NB4 (cell line): ENCODE measurements around the gene SHISA6.

Source experiments
- DNase-seq: peaks from one replicate; pipeline ENCODE4 v3.0.0; 2010; ENCODE audit warnings: low read depth
- H3K4me3 ChIP-seq: one replicate; pipeline ENCODE4 v1.5.1; 2011; ENCODE audit warnings: mild to moderate bottlenecking, low read depth, low read length, moderate library complexity
- MYC ChIP-seq: IDR thresholded peaks from 2 replicates; pipeline ENCODE4 v1.6.1; 2011; ENCODE audit warnings: low read depth, low read length
- POLR2A ChIP-seq: IDR thresholded peaks from 2 replicates; pipeline ENCODE4 v1.6.1; 2011; ENCODE audit warnings: mild to moderate bottlenecking; ENCODE audit not compliant: insufficient read length; ENCODE audit errors: extremely low read depth
- TF ChIP-seq, protein P1 (sequence below): IDR thresholded peaks from 2 replicates; pipeline ENCODE4 v1.6.1; 2011; ENCODE audit warnings: low read depth, low read length
- TF ChIP-seq, protein P2 (sequence below): IDR thresholded peaks from one replicate; pipeline ENCODE4 v1.5.1; 2012; ENCODE audit warnings: low read depth, low read length

Gene SHISA6

DNA sequence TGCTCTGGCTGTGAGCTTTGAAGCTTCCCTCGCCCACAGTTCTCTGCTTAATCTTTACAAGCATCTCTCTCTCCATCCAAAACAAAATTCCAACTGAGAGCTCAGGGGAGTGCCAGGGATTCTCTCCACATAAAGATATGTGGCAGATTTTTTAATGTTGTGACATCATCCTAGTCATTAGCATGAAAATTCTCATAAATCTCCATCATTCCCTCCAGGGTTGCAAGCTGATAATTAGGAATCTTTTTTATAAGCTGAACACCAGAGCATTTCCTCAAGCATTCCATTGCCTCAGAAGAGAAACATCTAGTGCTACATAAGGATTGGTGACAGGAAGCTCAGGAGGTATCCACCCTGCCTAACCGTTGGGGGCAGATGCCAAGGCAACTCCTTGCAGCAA is 274.9 kb downstream of the SHISA6 start:
- TF ChIP-seq, protein P1, sequence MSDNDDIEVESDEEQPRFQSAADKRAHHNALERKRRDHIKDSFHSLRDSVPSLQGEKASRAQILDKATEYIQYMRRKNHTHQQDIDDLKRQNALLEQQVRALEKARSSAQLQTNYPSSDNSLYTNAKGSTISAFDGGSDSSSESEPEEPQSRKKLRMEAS: no peak
- TF ChIP-seq, protein P2, sequence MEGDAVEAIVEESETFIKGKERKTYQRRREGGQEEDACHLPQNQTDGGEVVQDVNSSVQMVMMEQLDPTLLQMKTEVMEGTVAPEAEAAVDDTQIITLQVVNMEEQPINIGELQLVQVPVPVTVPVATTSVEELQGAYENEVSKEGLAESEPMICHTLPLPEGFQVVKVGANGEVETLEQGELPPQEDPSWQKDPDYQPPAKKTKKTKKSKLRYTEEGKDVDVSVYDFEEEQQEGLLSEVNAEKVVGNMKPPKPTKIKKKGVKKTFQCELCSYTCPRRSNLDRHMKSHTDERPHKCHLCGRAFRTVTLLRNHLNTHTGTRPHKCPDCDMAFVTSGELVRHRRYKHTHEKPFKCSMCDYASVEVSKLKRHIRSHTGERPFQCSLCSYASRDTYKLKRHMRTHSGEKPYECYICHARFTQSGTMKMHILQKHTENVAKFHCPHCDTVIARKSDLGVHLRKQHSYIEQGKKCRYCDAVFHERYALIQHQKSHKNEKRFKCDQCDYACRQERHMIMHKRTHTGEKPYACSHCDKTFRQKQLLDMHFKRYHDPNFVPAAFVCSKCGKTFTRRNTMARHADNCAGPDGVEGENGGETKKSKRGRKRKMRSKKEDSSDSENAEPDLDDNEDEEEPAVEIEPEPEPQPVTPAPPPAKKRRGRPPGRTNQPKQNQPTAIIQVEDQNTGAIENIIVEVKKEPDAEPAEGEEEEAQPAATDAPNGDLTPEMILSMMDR: no peak
- TF ChIP-seq MYC (no peak), POLR2A (no peak)
- no peak for DNase-seq
- no peak overlapping the region for H3K4me3 ChIP-seq

DNA sequence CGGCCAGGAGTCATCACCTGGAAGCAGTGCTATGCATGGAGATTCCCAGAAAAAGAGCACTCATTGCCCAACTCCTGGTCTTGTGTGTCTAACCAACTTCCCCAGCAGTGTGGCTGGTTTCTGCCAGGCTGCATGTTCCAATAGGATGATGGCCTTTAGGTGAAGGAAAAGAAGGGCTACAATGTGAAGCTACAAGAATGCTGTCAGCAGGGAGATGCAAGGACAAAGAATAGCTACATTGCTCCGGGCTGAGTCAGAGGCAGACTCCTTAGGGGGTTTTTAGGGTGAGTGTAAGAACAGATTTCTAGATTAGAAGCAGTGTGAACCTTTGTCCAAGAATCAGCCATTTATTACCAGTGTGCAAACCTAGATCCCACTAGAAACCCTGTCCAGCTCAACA is 294.2 kb downstream of the SHISA6 start:
- H3K4me3 ChIP-seq: no peak overlapping the region
- no peak for TF ChIP-seq MYC
- no peak for TF ChIP-seq POLR2A
- TF ChIP-seq, protein P1: no peak
- TF ChIP-seq, protein P2: no peak
- no peak for DNase-seq

DNA sequence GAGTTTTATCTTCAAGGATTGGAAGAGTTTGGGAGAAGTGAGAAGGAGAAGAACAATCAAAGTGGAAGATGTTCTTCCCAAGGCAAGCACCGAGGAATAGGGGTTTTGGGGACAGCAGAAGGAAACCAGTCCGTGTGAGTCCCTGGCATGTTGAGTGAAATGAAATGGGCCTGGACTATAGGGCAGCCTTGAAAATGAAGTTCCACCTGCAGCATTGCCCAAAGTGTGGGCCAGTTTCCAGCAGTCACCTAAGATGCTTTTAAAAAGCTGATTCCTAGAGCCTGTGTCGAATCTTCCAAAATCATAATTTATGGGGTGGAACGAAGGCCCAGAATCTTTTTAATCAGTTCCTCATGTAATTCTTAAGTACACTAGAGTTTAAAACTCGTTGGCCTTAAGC is 297.4 kb downstream of the SHISA6 start:
- no peak for TF ChIP-seq POLR2A
- TF ChIP-seq, protein P1: no peak
- DNase-seq: no peak
- no peak overlapping the region for H3K4me3 ChIP-seq

DNA sequence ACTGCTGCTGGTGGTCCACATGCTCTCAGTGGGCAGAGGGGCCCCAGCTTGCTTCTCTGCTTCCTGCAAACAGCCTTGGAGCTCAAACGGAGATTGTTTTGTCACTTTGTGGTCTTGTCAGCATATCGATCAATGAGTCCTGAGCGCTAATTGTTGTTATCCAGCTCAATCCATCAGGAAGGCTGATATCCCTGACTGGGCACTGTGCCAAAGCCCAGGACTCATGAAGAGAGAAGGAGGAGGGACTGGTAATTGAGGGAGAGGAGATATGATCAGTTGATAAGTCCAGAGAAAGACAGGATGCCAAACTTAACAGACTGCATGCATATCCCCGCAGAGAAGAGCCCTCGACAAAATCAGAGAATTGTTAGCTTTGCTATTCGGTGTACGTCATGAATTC is 298.6 kb downstream of the SHISA6 start:
- no peak overlapping the region for H3K4me3 ChIP-seq
- TF ChIP-seq POLR2A: no peak
- TF ChIP-seq, protein P2: no peak
- no peak for DNase-seq

DNA sequence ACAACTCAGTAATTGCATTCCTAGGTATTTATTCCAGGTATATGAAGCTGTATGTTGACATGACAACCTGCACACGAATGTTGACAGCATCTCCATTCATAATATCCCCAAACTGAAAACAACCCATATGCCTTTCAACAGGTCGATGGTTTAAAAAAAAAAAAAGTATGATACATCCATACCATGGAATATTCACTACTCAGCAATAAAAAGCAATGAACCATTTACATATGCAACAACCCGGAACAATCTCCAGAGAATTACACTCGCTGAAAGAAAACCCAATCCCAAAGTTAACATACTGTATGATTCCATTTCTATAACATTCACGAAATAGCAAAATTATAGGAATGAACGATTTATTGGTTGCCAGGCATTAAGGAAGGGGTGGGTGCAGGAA is 304.0 kb downstream of the SHISA6 start:
- TF ChIP-seq, protein P1: no peak
- TF ChIP-seq, protein P2: no peak
- TF ChIP-seq POLR2A: no peak
- no peak for TF ChIP-seq MYC
- no peak overlapping the region for H3K4me3 ChIP-seq
- DNase-seq: no peak

DNA sequence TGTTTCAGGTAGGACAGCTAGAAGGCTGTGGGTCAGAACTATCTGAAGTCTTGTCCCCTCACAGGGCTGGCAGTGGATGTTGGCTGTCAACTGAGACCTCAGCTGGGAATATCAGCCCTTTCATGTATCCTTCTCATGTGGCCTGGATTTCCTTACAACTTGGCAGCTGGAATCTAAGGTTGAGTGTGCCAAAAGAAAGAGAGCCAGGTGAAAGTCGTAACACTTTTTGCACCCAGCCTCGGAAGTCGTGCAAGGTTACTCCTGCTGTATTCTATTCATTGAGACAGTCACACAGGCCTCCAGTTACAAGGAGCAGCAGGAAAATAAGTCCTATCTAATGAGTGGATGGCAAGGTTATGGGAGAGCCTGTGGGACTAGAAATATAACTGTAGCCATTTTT is 304.7 kb downstream of the SHISA6 start:
- TF ChIP-seq MYC (no peak), POLR2A (no peak)
- no peak overlapping the region for H3K4me3 ChIP-seq
- no peak for DNase-seq

DNA sequence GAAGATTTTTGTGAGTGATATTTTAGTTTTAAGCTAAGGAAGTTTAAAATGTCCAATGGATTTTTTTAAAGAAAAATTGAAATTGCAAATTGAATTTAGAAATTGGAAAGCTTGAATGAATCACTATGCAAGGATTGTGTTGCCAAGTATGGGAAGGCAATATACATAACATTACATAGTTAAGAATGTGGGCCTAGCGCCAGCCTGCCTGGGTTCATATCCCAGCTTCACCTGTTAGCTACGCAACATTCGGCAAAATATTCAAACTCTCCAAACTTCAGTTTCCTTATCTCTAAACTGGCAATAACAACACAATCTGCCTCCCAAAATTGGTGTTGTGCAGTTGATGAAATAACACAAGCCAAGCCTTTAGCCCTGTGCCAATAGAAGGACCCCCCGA is 306.8 kb downstream of the SHISA6 start:
- no peak overlapping the region for H3K4me3 ChIP-seq
- DNase-seq: no peak
- TF ChIP-seq, protein P2: no peak
- no peak for TF ChIP-seq POLR2A
- TF ChIP-seq MYC: no peak
- TF ChIP-seq, protein P1: no peak
